Mesodermal cell (in vitro differentiated cells): ENCODE data around the gene SORCS2.
A peak's percentile ranks its signal among the peaks of the same experiment; 100 is the strongest.

Source experiments
- H3K27ac ChIP-seq: 2 replicates; pipeline ENCODE4 v1.7.0; 2013; ENCODE audit warnings: mild to moderate bottlenecking, low read depth, low read length, moderate library complexity; ENCODE audit not compliant: severe bottlenecking
- H3K36me3 ChIP-seq: 2 replicates; pipeline ENCODE4 v1.7.1; 2013; ENCODE audit warnings: mild to moderate bottlenecking, low read length, moderate library complexity; ENCODE audit not compliant: control insufficient read depth, insufficient read depth
- H3K4me1 ChIP-seq: one replicate; pipeline ENCODE4 v1.7.1; 2013; ENCODE audit warnings: mild to moderate bottlenecking, low read length; ENCODE audit not compliant: insufficient read depth, control insufficient read depth, poor library complexity, severe bottlenecking
- H3K4me3 ChIP-seq: 2 replicates; pipeline ENCODE4 v1.7.0; 2013; ENCODE audit warnings: low read length, control low read depth, mild to moderate bottlenecking; ENCODE audit not compliant: insufficient read depth, poor library complexity, severe bottlenecking; ENCODE audit errors: extremely low read depth
- H3K9me3 ChIP-seq: 2 replicates; pipeline ENCODE4 v1.7.1; 2013; ENCODE audit warnings: mild to moderate bottlenecking, low read length, moderate library complexity; ENCODE audit not compliant: control insufficient read depth
- WGBS, 2 experiments: methylation state at CpG; one replicate each; pipeline ENCODE4 v1.1.5; 2013; ENCODE audit warnings: missing lambda C conversion rate in 2 of 2; ENCODE audit not compliant: insufficient coverage in 2 of 2; 5-methylcytosine and 5-hydroxymethylcytosine counted together

Gene SORCS2

GRCh38 chr4:7224878-7225533 is 32.7 kb downstream of the SORCS2 start:
- Histone ChIP-seq H3K4me3 (no peak overlapping the region), H3K36me3 (no peaks in the 10 kb centered on the region), H3K4me1 (peaks cover 4% of the 10 kb centered on the region), H3K9me3 (no peaks in the 10 kb centered on the region), H3K27ac (no peak overlapping the region)
- 94 to 95% methylated on average over 7 to 9 of the region's 11 CpGs for WGBS, 2 experiments

GRCh38 chr4:7226439-7226838 is 34.1 kb downstream of the SORCS2 start:
- Histone ChIP-seq H3K9me3 (no peaks in the 10 kb centered on the region), H3K27ac (peak overlapping the region; percentile 16)

GRCh38 chr4:7227008-7227407 is 34.7 kb downstream of the SORCS2 start:
- Histone ChIP-seq H3K27ac (no peak overlapping the region), H3K4me3 (no peak overlapping the region), H3K36me3 (no peaks in the 10 kb centered on the region), H3K4me1 (peaks cover 4% of the 10 kb centered on the region), H3K9me3 (no peaks in the 10 kb centered on the region)
- WGBS, 2 experiments, result 91 to 96% methylated on average over 10 of the region's 10 CpGs

More at GRCh38 chr4:7226439-7226838, 34.1 kb downstream of the SORCS2 start:
- Histone ChIP-seq H3K4me1 (peaks cover 4% of the 10 kb centered on the region), H3K4me3 (no peak overlapping the region), H3K36me3 (no peaks in the 10 kb centered on the region)
- WGBS, 2 experiments, result 81 to 83% methylated on average over 15 to 18 of the region's 22 CpGs

- Histone ChIP-seq H3K27ac (no peak overlapping the region), H3K9me3 (no peaks in the 10 kb centered on the region), H3K4me3 (no peak overlapping the region), H3K36me3 (no peaks in the 10 kb centered on the region), H3K4me1 (peaks cover 4% of the 10 kb centered on the region)
- 92 to 93% methylated on average over 11 of the region's 11 CpGs for WGBS, 2 experiments
Observed at GRCh38 chr4:7228734-7229133, 36.4 kb downstream of the SORCS2 start.

DNA sequence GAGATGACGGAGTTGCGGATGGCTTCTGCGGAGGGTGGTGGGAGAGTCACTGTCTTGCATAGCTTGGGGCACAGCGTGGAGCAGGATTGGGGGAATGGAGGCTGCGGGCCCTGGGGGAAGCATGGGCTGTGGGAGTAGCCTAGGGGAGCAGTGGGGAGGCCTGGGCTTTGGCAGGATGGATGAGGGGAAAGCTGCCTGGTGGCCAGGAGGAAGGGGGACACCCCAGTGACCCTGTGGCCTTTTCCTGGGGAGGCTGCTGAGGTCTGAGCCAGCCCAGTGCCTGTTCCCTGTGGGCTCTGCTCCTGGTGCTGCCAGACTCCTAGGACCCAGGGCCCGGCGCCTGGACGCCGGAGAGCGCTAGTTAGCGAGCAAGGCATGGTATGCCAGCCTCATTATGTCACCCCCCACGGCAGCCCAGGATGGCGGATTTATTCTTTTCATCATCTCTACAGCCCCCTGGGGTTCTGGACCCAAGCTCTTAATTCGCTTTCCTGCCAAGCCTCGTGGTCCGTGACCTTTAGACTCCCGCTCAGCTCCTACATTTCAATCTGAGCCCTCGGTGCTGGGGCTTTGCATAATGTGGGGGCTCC is 39.8 kb downstream of the SORCS2 start:
- no peaks in the 10 kb centered on the region for H3K4me1 ChIP-seq
- H3K4me3 ChIP-seq, result no peak overlapping the region
- WGBS, 2 experiments, result 91 to 93% methylated on average over 18 of the region's 18 CpGs
- H3K36me3 ChIP-seq, result no peaks in the 10 kb centered on the region
- H3K27ac ChIP-seq, result no peak overlapping the region
- no peaks in the 10 kb centered on the region for H3K9me3 ChIP-seq

GRCh38 chr4:7233006-7233580 is 40.8 kb downstream of the SORCS2 start:
- Histone ChIP-seq H3K4me3 (no peak overlapping the region), H3K4me1 (no peaks in the 10 kb centered on the region), H3K27ac (no peak overlapping the region), H3K36me3 (no peaks in the 10 kb centered on the region), H3K9me3 (no peaks in the 10 kb centered on the region)
- WGBS, 2 experiments, result 87 to 94% methylated on average over 17 of the region's 18 CpGs

GRCh38 chr4:7233601-7234000 is 41.3 kb downstream of the SORCS2 start:
- WGBS, 2 experiments, result 87 to 93% methylated on average over 10 to 11 of the region's 12 CpGs
- no peak overlapping the region for H3K4me3 ChIP-seq
- no peaks in the 10 kb centered on the region for H3K36me3 ChIP-seq

GRCh38 chr4:7234355-7235029 is 42.2 kb downstream of the SORCS2 start:
- 88 to 96% methylated on average over 13 to 14 of the region's 14 CpGs for WGBS, 2 experiments
- H3K36me3 ChIP-seq, result no peaks in the 10 kb centered on the region
- H3K9me3 ChIP-seq, result no peaks in the 10 kb centered on the region
- no peak overlapping the region for H3K27ac ChIP-seq
- no peak overlapping the region for H3K4me3 ChIP-seq
- H3K4me1 ChIP-seq, result no peaks in the 10 kb centered on the region

More at GRCh38 chr4:7233601-7234000, 41.3 kb downstream of the SORCS2 start:
- H3K27ac ChIP-seq, result no peak overlapping the region
- H3K9me3 ChIP-seq, result no peaks in the 10 kb centered on the region
- H3K4me1 ChIP-seq, result no peaks in the 10 kb centered on the region

DNA sequence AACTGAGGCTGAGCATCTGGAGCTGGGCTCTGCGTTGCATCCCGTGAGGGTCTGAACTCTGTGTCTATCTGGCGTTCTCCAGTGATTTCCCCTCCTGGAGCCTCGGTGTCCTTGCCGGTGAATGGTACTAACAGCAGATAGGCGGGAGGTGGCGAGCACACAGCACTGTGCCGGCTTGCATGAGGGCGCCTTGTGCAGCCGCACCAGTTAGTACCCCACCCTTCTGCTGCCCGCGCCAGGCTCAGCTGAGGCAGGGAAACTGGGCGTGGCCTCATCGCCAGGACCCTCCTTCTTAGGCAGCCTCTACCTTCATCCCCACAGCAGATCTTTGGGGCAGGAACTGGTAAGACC is 42.7 kb downstream of the SORCS2 start:
- H3K36me3 ChIP-seq, result no peaks in the 10 kb centered on the region
- no peaks in the 10 kb centered on the region for H3K9me3 ChIP-seq
- 91 to 93% methylated on average over 10 to 14 of the region's 14 CpGs for WGBS, 2 experiments
- H3K27ac ChIP-seq, result no peak overlapping the region
- no peaks in the 10 kb centered on the region for H3K4me1 ChIP-seq
- no peak overlapping the region for H3K4me3 ChIP-seq

- no peak overlapping the region for H3K27ac ChIP-seq
- H3K4me3 ChIP-seq, result no peak overlapping the region
- H3K9me3 ChIP-seq, result no peaks in the 10 kb centered on the region
- 68 to 85% methylated on average over 2 to 4 of the region's 4 CpGs for WGBS, 2 experiments
- H3K4me1 ChIP-seq, result no peaks in the 10 kb centered on the region
- no peaks in the 10 kb centered on the region for H3K36me3 ChIP-seq
Observed at GRCh38 chr4:7236847-7237246, 44.5 kb downstream of the SORCS2 start.
